ENCODE results near the gene ANO9.

ANO9 gene

GRCh38 chr11:441418-442274 lies at the start of gene ANO9:
Gene ANO9 (minus strand): TSS chr11:442011. CDS start chr11:441926, 85 bp downstream.
- DNase-seq, result peak; percentile 55 to 61

GRCh38 chr11:491358-491757 lies 49.5 kb upstream of the ANO9 start:
- no peak for DNase-seq

- no peak for DNase-seq
Measured at GRCh38 chr11:490930-491260, 49.1 kb upstream of the ANO9 start.

GRCh38 chr11:490186-490929 lies 48.5 kb upstream of the ANO9 start:
- DNase-seq, result no peak

GRCh38 chr11:489610-490185 lies 47.9 kb upstream of the ANO9 start:
- DNase-seq, result no peak

GRCh38 chr11:488992-489391 lies 47.2 kb upstream of the ANO9 start:
- no peak for DNase-seq

GRCh38 chr11:488579-488978 lies 46.8 kb upstream of the ANO9 start:
- DNase-seq, result no peak

- no peak for DNase-seq
Measured at GRCh38 chr11:488062-488461, 46.3 kb upstream of the ANO9 start.

GRCh38 chr11:487571-488021 lies 45.8 kb upstream of the ANO9 start:
- no peak for DNase-seq

GRCh38 chr11:486189-486588 lies 44.4 kb upstream of the ANO9 start:
- DNase-seq, result no peak

GRCh38 chr11:484616-485015 lies 42.8 kb upstream of the ANO9 start:
- no peak for DNase-seq

- DNase-seq, result no peak
Measured at GRCh38 chr11:479311-479710, 37.5 kb upstream of the ANO9 start.

GRCh38 chr11:477052-477715 lies 35.4 kb upstream of the ANO9 start:
- no peak for DNase-seq

GRCh38 chr11:476416-476815 lies 34.6 kb upstream of the ANO9 start:
- no peak for DNase-seq

- no peak for DNase-seq
Measured at GRCh38 chr11:475941-476340, 34.1 kb upstream of the ANO9 start.

- DNase-seq, result no peak
Measured at GRCh38 chr11:474914-475506, 33.2 kb upstream of the ANO9 start.

- DNase-seq, result no peak
Measured at GRCh38 chr11:473962-474785, 32.4 kb upstream of the ANO9 start.

- no peak for DNase-seq
Measured at GRCh38 chr11:473415-473814, 31.6 kb upstream of the ANO9 start.

- DNase-seq, result no peak
Measured at GRCh38 chr11:472816-473215, 31.0 kb upstream of the ANO9 start.

- DNase-seq, result no peak
Measured at GRCh38 chr11:472272-472671, 30.5 kb upstream of the ANO9 start.

GRCh38 chr11:471468-472145 lies 29.8 kb upstream of the ANO9 start:
- DNase-seq, result no peak

Measured in stimulated activated CD4-positive, alpha-beta T cell treated with anti-CD3 and anti-CD28 coated beads, Interleukin-4, amount 100 ng/mL, for 4 hours (primary cell).